IMR-90 (cell line): ENCODE measurements around the gene RND3. TPM values are rescaled to one million over a fixed set of nuclear protein-coding genes. Genes with fewer than 3 reads are reported as not detected.

Experiments
- ATAC-seq: fragments of 200-7000 bp; cut with Tn5 transposase; 2 replicates; pipeline ENCODE4 v1.9.1; 2020; ENCODE audit warnings: low read depth, mild to moderate bottlenecking, moderate library complexity
- BruUV-seq: library from RNA; stranded (reverse); fragments of 400-500 nt; replicated peaks from 2 replicates; lab custom pipeline; 2021; lab: Mats Ljungman, UMichigan
- CTCF ChIA-PET: fragments of 300-600 bp; formaldehyde crosslinking; extraction: SDS; loops from one replicate; lab custom pipeline; 2021; ENCODE audit warnings: antibody characterized with exemption; lab: Yijun Ruan, JAX
- POLR2A ChIA-PET: fragments of 300-600 bp; sonication (Branson Sonifier 250); formaldehyde crosslinking; loops from one replicate; lab custom pipeline; 2022; ENCODE audit warnings: antibody characterized with exemption; ENCODE audit not compliant: unreplicated experiment; lab: Charles Lee
- DNase-seq: peaks from one replicate; pipeline ENCODE4 v3.0.0; 2013
- H2AFZ ChIP-seq: replicated peaks from 2 replicates; pipeline ENCODE3; 2013; ENCODE audit warnings: low read length, mild to moderate bottlenecking; ENCODE audit not compliant: poor library complexity
- H2AK5ac ChIP-seq: 2 replicates; pipeline ENCODE4 v1.6.1; 2013; ENCODE audit warnings: low read depth, low read length, inconsistent platforms
- H2AK9ac ChIP-seq: replicated peaks from 2 replicates; pipeline ENCODE3; 2013; ENCODE audit warnings: mild to moderate bottlenecking, low read depth, low read length, moderate library complexity; ENCODE audit not compliant: poor library complexity
- H2BK120ac ChIP-seq: 2 replicates; pipeline ENCODE4 v1.6.1; 2013; ENCODE audit warnings: low read depth, low read length, inconsistent platforms
- H2BK15ac ChIP-seq: 3 replicates; pipeline ENCODE4 v1.6.1; 2013; ENCODE audit warnings: low read depth, low read length, inconsistent platforms
- H2BK20ac ChIP-seq: 2 replicates; pipeline ENCODE4 v1.6.1; 2013; ENCODE audit warnings: low read depth, mild to moderate bottlenecking, inconsistent platforms, low read length, moderate library complexity
- H2BK5ac ChIP-seq: 2 replicates; pipeline ENCODE4 v1.6.1; 2013; ENCODE audit warnings: mild to moderate bottlenecking, low read depth, low read length, inconsistent platforms; ENCODE audit not compliant: poor library complexity, severe bottlenecking
- H3K14ac ChIP-seq: replicated peaks from 2 replicates; pipeline ENCODE4 v1.6.1; 2013; ENCODE audit warnings: low read depth, low read length, inconsistent platforms
- H3K18ac ChIP-seq: 2 replicates; pipeline ENCODE4 v1.6.1; 2013; ENCODE audit warnings: low read depth, low read length, control low read depth
- H3K23ac ChIP-seq: 2 replicates; pipeline ENCODE4 v1.6.1; 2013; ENCODE audit warnings: low read depth, low read length, inconsistent platforms
- H3K27ac ChIP-seq: 2 replicates; pipeline ENCODE4 v1.5.1; 2013; ENCODE audit warnings: mild to moderate bottlenecking, control low read depth, low read length; ENCODE audit not compliant: insufficient read depth
- H3K27me3 ChIP-seq: 2 replicates; pipeline ENCODE4 v1.6.1; 2013; ENCODE audit warnings: low read length; ENCODE audit not compliant: control insufficient read depth, insufficient read depth
- H3K36me3 ChIP-seq: 2 replicates; pipeline ENCODE4 v1.6.1; 2013; ENCODE audit warnings: low read length, mixed read lengths; ENCODE audit not compliant: control insufficient read depth, insufficient read depth
- H3K4ac ChIP-seq: 2 replicates; pipeline ENCODE4 v1.6.1; 2013; ENCODE audit warnings: low read depth, low read length, inconsistent platforms
- H3K4me1 ChIP-seq: 2 replicates; pipeline ENCODE4 v1.6.1; 2013; ENCODE audit warnings: low read length, mixed read lengths; ENCODE audit not compliant: control insufficient read depth, insufficient read depth
- H3K4me2 ChIP-seq: 2 replicates; pipeline ENCODE4 v1.6.1; 2013; ENCODE audit warnings: low read depth, mild to moderate bottlenecking, control low read depth, low read length, moderate library complexity
- H3K4me3 ChIP-seq: 2 replicates; pipeline ENCODE4 v1.5.1; 2013; ENCODE audit warnings: low read depth, mild to moderate bottlenecking, control low read depth, low read length, moderate library complexity; ENCODE audit not compliant: insufficient read depth
- H3K56ac ChIP-seq: 2 replicates; pipeline ENCODE4 v1.6.1; 2013; ENCODE audit warnings: low read length, inconsistent platforms; ENCODE audit not compliant: insufficient read depth; ENCODE audit errors: extremely low read depth
- H3K79me1 ChIP-seq, 2 experiments: 2 replicates each; pipeline ENCODE4 v1.6.1; 2013; ENCODE audit warnings: low read length in 2 of 2, inconsistent platforms in 1 of 2, low read depth in 1 of 2
- H3K9ac ChIP-seq: 2 replicates; pipeline ENCODE4 v1.6.1; 2013; ENCODE audit warnings: low read depth, low read length, control low read depth
- H3K9me1 ChIP-seq: 2 replicates; pipeline ENCODE4 v1.6.1; 2013; ENCODE audit warnings: low read length, inconsistent platforms; ENCODE audit not compliant: insufficient read depth
- H3K9me3 ChIP-seq: 2 replicates; pipeline ENCODE4 v1.6.1; 2013; ENCODE audit warnings: low read length; ENCODE audit not compliant: control insufficient read depth, insufficient read depth
- H4K20me1 ChIP-seq: 2 replicates; pipeline ENCODE4 v1.6.1; 2013; ENCODE audit warnings: low read length, inconsistent platforms; ENCODE audit not compliant: insufficient read depth
- H4K5ac ChIP-seq: 2 replicates; pipeline ENCODE4 v1.6.1; 2013; ENCODE audit warnings: mild to moderate bottlenecking, low read depth, low read length, control low read depth
- H4K8ac ChIP-seq, 2 experiments: 2 replicates each; pipeline ENCODE4 v1.6.1; 2013; ENCODE audit warnings: low read depth in 2 of 2, low read length in 2 of 2, control low read depth in 1 of 2, inconsistent platforms in 1 of 2
- H4K91ac ChIP-seq: 2 replicates; pipeline ENCODE4 v1.6.1; 2013; ENCODE audit warnings: low read depth, low read length, inconsistent platforms; ENCODE audit not compliant: insufficient read depth
- FOS ChIP-seq: fragments of 150-350 bp; IDR thresholded peaks from 2 replicates; pipeline ENCODE4 v1.6.1; 2016; ENCODE audit warnings: low read depth, low read length
- MAZ ChIP-seq: IDR thresholded peaks from 2 replicates; pipeline ENCODE4 v1.6.1; 2012; ENCODE audit warnings: low read depth, mild to moderate bottlenecking, low read length, improper control_type of control experiment, moderate library complexity, borderline replicate concordance
- POLR2A ChIP-seq: IDR thresholded peaks from 2 replicates; pipeline ENCODE4 v1.6.1; 2012; ENCODE audit warnings: mild to moderate bottlenecking, low read depth, low read length
- USF2 ChIP-seq: fragments of 150-350 bp; IDR thresholded peaks from 2 replicates; pipeline ENCODE4 v1.6.1; 2017; ENCODE audit warnings: mild to moderate bottlenecking, antibody characterized with exemption, low read length, low read depth
- WGBS, 2 experiments: methylation state at CpG; one replicate each; pipeline versions ENCODE4 v1.1.5 to v1.1.7; 2013; ENCODE audit warnings: missing lambda C conversion rate in 2 of 2; ENCODE audit not compliant: insufficient read length in 1 of 2; ENCODE audit errors: extremely low coverage in 2 of 2; 5-methylcytosine and 5-hydroxymethylcytosine counted together
- dilution Hi-C: fragments of 300-500 bp; cut with HindIII; formaldehyde crosslinking; loops from one replicate; pipeline ENCODE4 v1.14.3; 2018; ENCODE audit warnings: low sequenced_read_pairs; ENCODE audit not compliant: unreplicated experiment
- in situ Hi-C: fragments of 300-500 bp; cut with MboI; formaldehyde crosslinking; loops from 3 replicates; pipeline ENCODE4 v1.14.3; 2019; ENCODE audit warnings: low sequenced_read_pairs, inconsistent platforms, mixed read lengths
- intact Hi-C: fragments of 100-400 bp; cut with micrococcal nuclease; formaldehyde crosslinking; loops from 2 replicates; pipeline ENCODE4 v1.10.0; 2022
- polyA plus RNA-seq, 3 experiments: library from polyadenylated mRNA; depleted of rRNA; stranded (reverse); fragments of >200 nt; gene quantifications; 2 replicates each; pipeline ENCODE4 v1.2.3, GENCODE V29; 2012; ENCODE audit warnings: low replicate concordance in 1 of 3
- total RNA-seq: library from RNA; depleted of rRNA; stranded (reverse); fragments of >200 nt; gene quantifications from 2 replicates; pipeline ENCODE4 v1.2.3, GENCODE V29; 2012

RND3 gene
- total and polyA plus RNA-seq, 2 of the 4 experiments (the other 2 are of a cell fraction): 111 to 449 TPM

GRCh38 chr2:150478200-150478974 lies 9.1 kb downstream of the RND3 start:
- no TSS peak for BruUV-seq
- peaks cover 0 to 16% of the 10 kb centered on the region in 2 experiments; a peak in 2 of 4 replicates for H3K79me1 ChIP-seq
- POLR2A ChIA-PET: interaction anchor here (0.6 to 1.0 kb wide), 4 partner anchors 10 to 888 kb away, joined by 4 to 6 read pairs (median 4); no protein-coding TSS in a partner anchor

More at GRCh38 chr2:150478200-150478974, 9.1 kb downstream of the RND3 start:
- H3K27me3 ChIP-seq: no peaks in the 10 kb centered on the region
- H3K23ac ChIP-seq: peak overlapping the region; percentile 37; the same call in 1 of the 2 replicates
- intact Hi-C loops (no loop called here), in situ Hi-C loops (no loop called here), dilution Hi-C loops (no loop called here)
- peak overlapping the region in 1 of 2 experiments; percentile 20; a peak in 2 of 4 replicates for H4K8ac ChIP-seq
- H2BK5ac ChIP-seq: peak overlapping the region; percentile 90
- no peak overlapping the region for H2AFZ ChIP-seq
- H2BK15ac ChIP-seq: no peak overlapping the region
- H2AK5ac ChIP-seq: no peak overlapping the region
- no peak overlapping the region for H2AK9ac ChIP-seq
- H3K56ac ChIP-seq: peak overlapping the region; percentile 29; the same call in 1 of the 2 replicates
- no peak overlapping the region; the same call in 1 of the 2 replicates for H2BK20ac ChIP-seq
- peak overlapping the region; percentile 71 for H3K9ac ChIP-seq
- CTCF ChIA-PET: no interaction called here
- H3K9me1 ChIP-seq: peaks cover 10% of the 10 kb centered on the region
- H3K18ac ChIP-seq: peak overlapping the region; percentile 79; the same call in 1 of the 2 replicates
- peak; percentile 31 for DNase-seq
- H3K9me3 ChIP-seq: no peaks in the 10 kb centered on the region
- peak overlapping the region; percentile 6 for H3K14ac ChIP-seq
- peak overlapping the region; percentile 79 for H3K4me2 ChIP-seq
- ATAC-seq: no peak
- peak overlapping the region; percentile 84 for H3K27ac ChIP-seq
- TF ChIP-seq USF2: no peak
- TF ChIP-seq MAZ: no peak
- TF ChIP-seq POLR2A: peak; percentile 10; the same call in 1 of the 2 replicates
- TF ChIP-seq FOS: no peak
- peak overlapping the region; percentile 6; the same call in 1 of the 2 replicates for H3K4ac ChIP-seq
- H3K36me3 ChIP-seq: peaks cover 46% of the 10 kb centered on the region
- peak overlapping the region; percentile 33 for H3K4me3 ChIP-seq
- peaks cover 10% of the 10 kb centered on the region for H3K4me1 ChIP-seq
- peaks cover 98% of the 10 kb centered on the region for H4K20me1 ChIP-seq
- 16% methylated on average over 3 of the region's 6 CpGs; no CpG with 5 or more reads in 1 of the 2 experiments for WGBS, 2 experiments
- H4K91ac ChIP-seq: no peak overlapping the region
- H4K5ac ChIP-seq: peak overlapping the region; percentile 35; the same call in 1 of the 2 replicates
- H2BK120ac ChIP-seq: no peak overlapping the region
